ENCODE results near the gene INPP5K. TPM values are rescaled to one million over a fixed set of nuclear protein-coding genes. Genes with fewer than 3 reads are reported as not detected.

Gene INPP5K
- total and polyA plus RNA-seq, 2 experiments from 2014 or later = 36.1 to 42.3 TPM

DNA sequence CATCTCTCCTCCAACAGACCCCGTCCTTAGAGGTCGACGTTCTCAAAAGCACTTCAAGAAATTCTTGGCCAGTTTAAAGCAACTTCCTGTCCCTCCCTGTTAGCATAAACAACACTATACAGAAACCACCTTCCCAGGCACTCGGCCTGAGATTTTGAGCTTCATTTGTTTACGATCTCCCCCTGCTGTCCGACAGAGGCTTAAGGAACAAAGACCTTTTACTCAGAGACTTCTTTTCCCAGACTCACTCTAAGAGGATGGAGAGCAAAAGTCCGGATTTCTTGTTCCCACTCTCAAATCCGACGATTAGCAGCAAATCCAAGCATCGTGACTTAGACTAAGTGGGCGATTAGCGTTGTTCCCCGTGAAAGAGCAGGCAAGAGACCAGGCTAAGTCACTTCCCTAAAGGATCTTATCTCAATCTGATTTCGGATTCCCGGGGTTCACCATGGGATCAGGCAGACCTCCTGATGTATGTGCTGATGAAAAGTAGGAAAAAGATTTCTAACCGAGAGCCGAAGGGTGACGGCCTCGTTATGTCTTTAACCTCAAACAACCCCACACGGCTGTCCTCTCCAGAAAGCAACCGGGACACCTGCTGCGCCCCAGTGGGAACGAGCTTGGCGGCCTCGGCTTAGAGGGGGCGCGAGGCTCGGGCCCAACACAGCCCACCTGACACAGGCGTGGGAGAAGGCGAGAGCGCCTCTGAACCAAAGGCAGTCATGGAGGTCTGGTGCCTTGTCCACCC, 598 bp downstream of the INPP5K start:
- no peaks in the 10 kb centered on the region for H3K27me3 ChIP-seq (replicated peaks; ENCODE audit: insufficient read depth)
- H2AFZ ChIP-seq = peak overlapping the region; percentile 68
- DNase-seq = peak; percentile 92
- H3K9me2 ChIP-seq (ENCODE audit: insufficient read depth) = no peaks in the 10 kb centered on the region
- 1 to 2% methylated on average over 25 to 31 of the region's 31 CpGs for WGBS, 2 experiments (ENCODE audit: low coverage in 1 of 2, low lambda C conversion rate in 2 of 2, missing lambda C conversion rate in 2 of 2)
- H3K9me3 ChIP-seq (ENCODE audit: low read depth) = no peaks in the 10 kb centered on the region
- no peaks in the 10 kb centered on the region; the same call in 1 of the 2 replicates for H3K36me3 ChIP-seq (ENCODE audit: low read depth)
- peak overlapping the region; percentile 91 for H3K4me3 ChIP-seq
- no peak for TF ChIP-seq EZH2 (IDR thresholded peaks at IDR 0.05; ENCODE audit: insufficient read depth, poor library complexity, severe bottlenecking)
- no peak for TF ChIP-seq EZH2phosphoT487 (IDR thresholded peaks at IDR 0.05; ENCODE audit: insufficient read depth, low read depth)
- H3K4me2 ChIP-seq (ENCODE audit: unreplicated experiment) = peak overlapping the region; percentile 99
- peaks cover 47% of the 10 kb centered on the region for H3K79me2 ChIP-seq (ENCODE audit: insufficient read depth)
- peaks cover 18% of the 10 kb centered on the region for H3F3A ChIP-seq (ENCODE audit: insufficient read depth)
- peaks cover 23% of the 10 kb centered on the region for H3K4me1 ChIP-seq (ENCODE audit: insufficient read depth)
- H3K27ac ChIP-seq = peak overlapping the region; percentile 75
- peak overlapping the region; percentile 90 for H3K9ac ChIP-seq
- no peaks in the 10 kb centered on the region for H4K20me1 ChIP-seq (ENCODE audit: insufficient read depth)
- in situ Hi-C loops (cut with MboI) = loop anchor here (25.0 kb wide), 1 partner anchor 254 kb away; the partner anchor contains the start of gene BHLHA9

- Histone ChIP-seq H3K4me2 (ENCODE audit: unreplicated experiment) (no peak overlapping the region), H3K27ac (peak overlapping the region; percentile 52), H3K9me2 (ENCODE audit: insufficient read depth) (no peaks in the 10 kb centered on the region), H4K20me1 (ENCODE audit: insufficient read depth) (no peaks in the 10 kb centered on the region), H2AFZ (0 out of 2 replicates have a peak overlapping the region, but pooled peaks have one; percentile 27), H3K27me3 (replicated peaks; ENCODE audit: insufficient read depth) (no peaks in the 10 kb centered on the region), H3K9ac (peak overlapping the region; percentile 48), H3K9me3 (ENCODE audit: low read depth) (no peaks in the 10 kb centered on the region), H3K79me2 (ENCODE audit: insufficient read depth) (peaks cover 38% of the 10 kb centered on the region), H3K4me1 (ENCODE audit: insufficient read depth) (peaks cover 18% of the 10 kb centered on the region), H3K36me3 (ENCODE audit: low read depth) (no peaks in the 10 kb centered on the region; the same call in none of the 2 replicates), H3K4me3 (no peak overlapping the region), H3F3A (ENCODE audit: insufficient read depth) (no peaks in the 10 kb centered on the region)
- in situ Hi-C loops (cut with MboI) = loop anchor here (25.0 kb wide), 1 partner anchor 250 kb away; the partner anchor contains the start of gene BHLHA9
- WGBS, 2 experiments (ENCODE audit: low coverage in 1 of 2, low lambda C conversion rate in 2 of 2, missing lambda C conversion rate in 2 of 2) = 63 to 75% methylated on average over 2 of the region's 2 CpGs
- TF ChIP-seq EZH2 (IDR thresholded peaks at IDR 0.05; ENCODE audit: insufficient read depth, poor library complexity, severe bottlenecking) (no peak), EZH2phosphoT487 (IDR thresholded peaks at IDR 0.05; ENCODE audit: insufficient read depth, low read depth) (no peak)
- no peak for DNase-seq
These were observed 4.1 kb downstream of the INPP5K start for GRCh38 chr17:1512351-1512750.

DNA sequence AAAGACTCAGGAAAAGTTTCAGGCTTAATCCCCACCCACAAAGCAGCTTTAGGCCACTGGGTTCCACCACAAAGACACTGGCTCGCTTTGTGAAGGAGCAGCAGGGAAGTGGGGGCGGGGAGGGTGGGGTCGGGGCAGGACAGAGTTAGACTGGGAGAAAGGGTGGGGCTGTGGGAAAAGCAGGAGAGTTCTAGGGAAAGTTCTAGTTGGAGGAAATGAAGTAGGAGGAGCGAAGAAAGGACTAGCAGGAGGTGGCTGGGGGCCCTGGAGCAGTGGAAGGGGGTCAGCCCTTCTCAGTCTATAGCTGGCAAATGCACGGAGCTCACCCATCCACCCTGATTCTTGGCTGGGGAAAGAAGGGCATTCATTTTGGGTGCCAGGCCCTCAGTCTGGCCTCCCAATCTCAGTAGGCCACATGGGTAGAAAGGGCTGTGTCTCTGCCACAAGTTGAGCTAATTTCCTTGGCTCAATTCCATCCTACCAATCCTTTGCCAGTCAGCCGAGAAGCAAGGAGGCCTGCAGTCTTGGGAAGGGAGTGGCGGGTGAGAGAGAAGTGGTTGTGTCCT, 4.6 kb downstream of the INPP5K start:
- Histone ChIP-seq H3K36me3 (ENCODE audit: low read depth) (no peaks in the 10 kb centered on the region; the same call in none of the 2 replicates), H3K27me3 (replicated peaks; ENCODE audit: insufficient read depth) (no peaks in the 10 kb centered on the region), H2AFZ (0 out of 2 replicates have a peak overlapping the region, but pooled peaks have one; percentile 27), H3F3A (ENCODE audit: insufficient read depth) (no peaks in the 10 kb centered on the region), H3K9ac (peak overlapping the region; percentile 48), H3K9me3 (ENCODE audit: low read depth) (no peaks in the 10 kb centered on the region), H3K9me2 (ENCODE audit: insufficient read depth) (no peaks in the 10 kb centered on the region), H3K4me2 (ENCODE audit: unreplicated experiment) (peak overlapping the region; percentile 39), H3K79me2 (ENCODE audit: insufficient read depth) (peaks cover 33% of the 10 kb centered on the region), H3K4me1 (ENCODE audit: insufficient read depth) (peaks cover 18% of the 10 kb centered on the region), H3K27ac (peak overlapping the region; percentile 52), H3K4me3 (no peak overlapping the region), H4K20me1 (ENCODE audit: insufficient read depth) (no peaks in the 10 kb centered on the region)
- DNase-seq = peak; percentile 75
- 17 to 34% methylated on average over 7 of the region's 7 CpGs for WGBS, 2 experiments (ENCODE audit: low coverage in 1 of 2, low lambda C conversion rate in 2 of 2, missing lambda C conversion rate in 2 of 2)
- no peak for TF ChIP-seq EZH2 (IDR thresholded peaks at IDR 0.05; ENCODE audit: insufficient read depth, poor library complexity, severe bottlenecking)
- TF ChIP-seq EZH2phosphoT487 (IDR thresholded peaks at IDR 0.05; ENCODE audit: insufficient read depth, low read depth) = no peak
- in situ Hi-C loops (cut with MboI) = loop anchor here (25.0 kb wide), 1 partner anchor 250 kb away; the partner anchor contains the start of gene BHLHA9

DNA sequence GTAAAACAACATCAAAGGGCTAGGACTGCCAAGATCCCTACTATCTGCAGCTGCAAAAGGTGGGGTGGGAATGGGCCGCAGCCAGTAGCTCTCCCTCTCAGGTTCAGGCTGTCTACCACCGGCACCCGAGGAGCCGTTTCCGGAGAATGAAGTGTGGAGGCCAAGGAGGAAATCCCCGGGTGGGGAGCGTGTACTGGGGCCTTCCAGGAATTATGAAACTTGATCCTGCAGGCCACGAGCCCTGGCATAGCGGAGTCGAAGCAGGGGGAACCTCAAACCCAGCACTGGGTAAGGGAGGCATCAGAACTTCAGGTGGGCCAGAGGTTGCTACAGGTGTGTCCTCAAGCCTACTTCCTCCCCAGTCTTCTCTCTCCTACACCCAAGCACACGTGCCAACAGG, 5.1 kb downstream of the INPP5K start:
- Histone ChIP-seq H3K27ac (peak overlapping the region; percentile 52), H4K20me1 (ENCODE audit: insufficient read depth) (no peaks in the 10 kb centered on the region), H3K9ac (peak overlapping the region; percentile 48), H3K27me3 (replicated peaks; ENCODE audit: insufficient read depth) (no peaks in the 10 kb centered on the region), H3K4me3 (no peak overlapping the region), H3K4me1 (ENCODE audit: insufficient read depth) (peaks cover 18% of the 10 kb centered on the region), H3K9me3 (ENCODE audit: low read depth) (no peaks in the 10 kb centered on the region), H3K4me2 (ENCODE audit: unreplicated experiment) (peak overlapping the region; percentile 39), H3K9me2 (ENCODE audit: insufficient read depth) (no peaks in the 10 kb centered on the region), H3K36me3 (ENCODE audit: low read depth) (no peaks in the 10 kb centered on the region; the same call in none of the 2 replicates), H3F3A (ENCODE audit: insufficient read depth) (no peaks in the 10 kb centered on the region), H2AFZ (no peak overlapping the region), H3K79me2 (ENCODE audit: insufficient read depth) (peaks cover 32% of the 10 kb centered on the region)
- no peak for DNase-seq
- in situ Hi-C loops (cut with MboI) = loop anchor here (25.0 kb wide), 1 partner anchor 249 kb away; the partner anchor contains the start of gene BHLHA9
- WGBS, 2 experiments (ENCODE audit: low coverage in 1 of 2, low lambda C conversion rate in 2 of 2, missing lambda C conversion rate in 2 of 2) = 28 to 45% methylated on average over 9 to 11 of the region's 11 CpGs
- TF ChIP-seq EZH2phosphoT487 (IDR thresholded peaks at IDR 0.05; ENCODE audit: insufficient read depth, low read depth) (no peak), EZH2 (IDR thresholded peaks at IDR 0.05; ENCODE audit: insufficient read depth, poor library complexity, severe bottlenecking) (no peak)

Measured in GM23248 (cell line).